GM19467 (cell line): ENCODE results near the gene DTNB.
"Not testable (repeated sequence)": the region's sequence is repeated elsewhere in the genome, so short reads cannot be mapped to it uniquely, and the experiment has no call there.

Source experiments
- ATAC-seq: cut with Tn5 transposase; IDR thresholded peaks from one replicate; pipeline ENCODE4 v1.9.1; 2021; ENCODE audit warnings: mild to moderate bottlenecking, moderate library complexity; ENCODE audit not compliant: unreplicated experiment

The DTNB gene

GRCh38 chr2:25673300-25674076, at the start of gene DTNB:
DTNB (minus strand) TSS chr2:25673577; CDS start chr2:25652660, 20,917 bp downstream.
- peak; percentile 60 for ATAC-seq

- no peak for ATAC-seq
Measured at GRCh38 chr2:25722224-25722623, 48.8 kb upstream of the DTNB start.

- ATAC-seq = no peak
Measured at GRCh38 chr2:25720575-25720974, 47.2 kb upstream of the DTNB start.

GRCh38 chr2:25714740-25715139, 41.4 kb upstream of the DTNB start:
- ATAC-seq = no peak

GRCh38 chr2:25712455-25712854, 39.1 kb upstream of the DTNB start:
- no peak for ATAC-seq

- ATAC-seq = no peak
Measured at GRCh38 chr2:25711675-25712354, 38.4 kb upstream of the DTNB start.

- ATAC-seq = no peak
Measured at GRCh38 chr2:25710750-25711149, 37.4 kb upstream of the DTNB start.

GRCh38 chr2:25709349-25709748, 36.0 kb upstream of the DTNB start:
- ATAC-seq = no peak

GRCh38 chr2:25707927-25708590, 34.7 kb upstream of the DTNB start:
- ATAC-seq = no peak

- ATAC-seq = not testable (repeated sequence)
Measured at GRCh38 chr2:25705575-25705974, 32.2 kb upstream of the DTNB start.

GRCh38 chr2:25701801-25702200, 28.4 kb upstream of the DTNB start:
- no peak for ATAC-seq

- ATAC-seq = no peak
Measured at GRCh38 chr2:25700221-25700660, 26.9 kb upstream of the DTNB start.

GRCh38 chr2:25699216-25699615, 25.8 kb upstream of the DTNB start:
- no peak for ATAC-seq

GRCh38 chr2:25698752-25699151, 25.4 kb upstream of the DTNB start:
- no peak for ATAC-seq

- no peak for ATAC-seq
Measured at GRCh38 chr2:25697559-25698341, 24.4 kb upstream of the DTNB start.

GRCh38 chr2:25692737-25693445, 19.5 kb upstream of the DTNB start:
- no peak for ATAC-seq

GRCh38 chr2:25692143-25692542, 18.8 kb upstream of the DTNB start:
- no peak for ATAC-seq

GRCh38 chr2:25690058-25690457, 16.7 kb upstream of the DTNB start:
- no peak for ATAC-seq

- no peak for ATAC-seq
Measured at GRCh38 chr2:25688236-25688635, 14.9 kb upstream of the DTNB start.

- no peak for ATAC-seq
Measured at GRCh38 chr2:25685741-25686140, 12.4 kb upstream of the DTNB start.
